B cell (primary cell): ENCODE results near the gene CACNB2. TPM values are rescaled to one million over a fixed set of nuclear protein-coding genes. Genes with fewer than 3 reads are reported as not detected.

Source experiments
- ATAC-seq: fragments of 200-7000 bp; cut with Tn5 transposase; one replicate; pipeline ENCODE4 v1.10.0; 2021; ENCODE audit warnings: low read depth, mild to moderate bottlenecking, moderate number of reproducible peaks, moderate library complexity
- CTCF ChIA-PET: fragments of 350-600 bp; sonication (Branson Sonifier 250); formaldehyde crosslinking; loops from one replicate; lab custom pipeline; 2021; ENCODE audit warnings: antibody characterized with exemption, inconsistent platforms; lab: Charles Lee
- POLR2A ChIA-PET: fragments of 350-600 bp; sonication (Branson Sonifier 250); formaldehyde crosslinking; loops from one replicate; lab custom pipeline; 2021; ENCODE audit warnings: antibody characterized with exemption; lab: Charles Lee
- DNase-seq: peaks from one replicate; pipeline ENCODE4 v3.0.0; 2013
- H2AFZ ChIP-seq: 2 replicates; pipeline ENCODE4 v1.6.1; 2012; ENCODE audit warnings: mild to moderate bottlenecking, low read depth, low read length; ENCODE audit not compliant: insufficient read depth, poor library complexity, severe bottlenecking
- H3K27ac ChIP-seq, 2 donors: 1 replicate in 1 of 2; 2 replicates in 1 of 2; pipeline ENCODE4 v1.5.1; 2012 to 2013; ENCODE audit warnings: low read length in 2 of 2, mild to moderate bottlenecking in 2 of 2, moderate library complexity in 1 of 2
- H3K27me3 ChIP-seq, 4 experiments: fragments of 200-600 bp in 1 of 4; sonication (generic) in 1 of 4; replicated peaks in 1 of 4; 1 replicate in 2 of 4; 2 replicates in 2 of 4; pipeline versions ENCODE4 v1.6.1 to v1.7.0; 2013 to 2016; ENCODE audit warnings: low read length in 3 of 4, mild to moderate bottlenecking in 2 of 4, mixed read lengths in 1 of 4, moderate library complexity in 1 of 4; ENCODE audit not compliant: insufficient read depth in 4 of 4, control insufficient read depth in 3 of 4; ENCODE audit errors: control extremely low read depth in 1 of 4
- H3K36me3 ChIP-seq, 2 experiments: replicated peaks in 1 of 2; 1 replicate in 1 of 2; 2 replicates in 1 of 2; pipeline versions ENCODE4 v1.6.1 to v1.7.1; 2013; ENCODE audit warnings: low read length in 1 of 2; ENCODE audit not compliant: insufficient read depth in 2 of 2, control insufficient read depth in 1 of 2; ENCODE audit errors: control extremely low read depth in 1 of 2, extremely low read depth in 1 of 2
- H3K4me1 ChIP-seq, 2 donors: fragments of 200-600 bp in 1 of 2; sonication (generic) in 1 of 2; 1 replicate in 1 of 2; 2 replicates in 1 of 2; pipeline versions ENCODE4 v1.5.1 to v1.6.1; 2013 to 2017; ENCODE audit warnings: low read length in 2 of 2; ENCODE audit not compliant: control insufficient read depth in 2 of 2, insufficient read depth in 2 of 2
- H3K4me2 ChIP-seq: replicated peaks from 2 replicates; pipeline ENCODE3; 2012; ENCODE audit warnings: mild to moderate bottlenecking, low read depth, low read length; ENCODE audit not compliant: poor library complexity, severe bottlenecking
- H3K4me3 ChIP-seq, 5 experiments: fragments of 200-600 bp in 1 of 5; sonication (generic) in 1 of 5; 1 replicate in 3 of 5; 2 replicates in 2 of 5; pipeline versions ENCODE4 v1.5.1 to v1.7.0; 2011 to 2016; ENCODE audit warnings: low read length in 4 of 5, mild to moderate bottlenecking in 4 of 5, low read depth in 2 of 5, control low read depth in 1 of 5, moderate library complexity in 1 of 5; ENCODE audit not compliant: insufficient read depth in 1 of 5; ENCODE audit errors: control extremely low read depth in 1 of 5, extremely low read depth in 1 of 5
- H3K79me2 ChIP-seq: fragments of 200-600 bp; sonication (generic); one replicate; pipeline ENCODE4 v1.6.0; 2016; ENCODE audit warnings: low read length; ENCODE audit not compliant: control insufficient read depth, insufficient read depth
- H3K9ac ChIP-seq: fragments of 200-600 bp; sonication (generic); 2 replicates; pipeline ENCODE4 v1.6.1; 2017; ENCODE audit warnings: mild to moderate bottlenecking, low read length, moderate library complexity
- H3K9me3 ChIP-seq, 3 donors: one replicate each; pipeline versions ENCODE4 v1.6.1 to v1.7.1; 2013; ENCODE audit warnings: low read length in 2 of 3; ENCODE audit not compliant: control insufficient read depth in 2 of 3, insufficient read depth in 1 of 3; ENCODE audit errors: control extremely low read depth in 1 of 3
- H4K20me1 ChIP-seq: 2 replicates; pipeline ENCODE4 v1.6.0; 2012; ENCODE audit warnings: mild to moderate bottlenecking, low read length; ENCODE audit not compliant: insufficient read depth, control insufficient read depth, poor library complexity, severe bottlenecking
- H3K27ac Mint-ChIP-seq: one replicate; pipeline ENCODE4 v1.8.0; 2021; ENCODE audit warnings: mixed read lengths
- H3K27me3 Mint-ChIP-seq: one replicate; pipeline ENCODE4 v1.8.0; 2021; ENCODE audit warnings: mixed read lengths
- H3K4me1 Mint-ChIP-seq: one replicate; pipeline ENCODE4 v1.8.0; 2021; ENCODE audit warnings: mixed read lengths
- H3K4me3 Mint-ChIP-seq: one replicate; pipeline ENCODE4 v1.8.0; 2021; ENCODE audit warnings: mixed read lengths
- H3K9me3 Mint-ChIP-seq: one replicate; pipeline ENCODE4 v1.8.0; 2022; ENCODE audit warnings: mixed read lengths; ENCODE audit not compliant: insufficient read depth
- EZH2 ChIP-seq: IDR thresholded peaks from 2 replicates; pipeline ENCODE4 v1.6.1; 2012; ENCODE audit warnings: borderline replicate concordance, low read depth, mild to moderate bottlenecking, moderate library complexity, low read length; ENCODE audit not compliant: insufficient read depth, poor library complexity, severe bottlenecking
- WGBS: methylation state at CpG from one replicate; pipeline ENCODE4 v1.1.5; 2013; ENCODE audit warnings: missing lambda C conversion rate; ENCODE audit not compliant: insufficient coverage; 5-methylcytosine and 5-hydroxymethylcytosine counted together
- intact Hi-C: fragments of 100-400 bp; cut with micrococcal nuclease; formaldehyde crosslinking; loops from one replicate; pipeline ENCODE4 v1.10.0; 2022
- polyA plus RNA-seq: library from polyadenylated mRNA; depleted of rRNA; stranded (reverse); fragments of >200 nt; gene quantifications from 2 replicates; pipeline ENCODE4 v1.2.3, GENCODE V29; 2012
- total RNA-seq, 2 donors: library from RNA; stranded (reverse); fragments of 120-200 nt in 1 of 2; gene quantifications; 1 replicate in 1 of 2; 2 replicates in 1 of 2; pipeline versions ENCODE4 v1.2.3 to v1.2.4, GENCODE V29; 2013 to 2022
- TF ChIP-seq, protein P1 (sequence below): fragments of 200-600 bp; IDR thresholded peaks from one replicate; pipeline ENCODE4 v1.8.0; 2022; ENCODE audit warnings: antibody characterized with exemption, mild to moderate bottlenecking

The CACNB2 gene
- total and polyA plus RNA-seq, 2 donors (not counting 1 experiment from before 2014, with no cell fraction given) = not detected

DNA sequence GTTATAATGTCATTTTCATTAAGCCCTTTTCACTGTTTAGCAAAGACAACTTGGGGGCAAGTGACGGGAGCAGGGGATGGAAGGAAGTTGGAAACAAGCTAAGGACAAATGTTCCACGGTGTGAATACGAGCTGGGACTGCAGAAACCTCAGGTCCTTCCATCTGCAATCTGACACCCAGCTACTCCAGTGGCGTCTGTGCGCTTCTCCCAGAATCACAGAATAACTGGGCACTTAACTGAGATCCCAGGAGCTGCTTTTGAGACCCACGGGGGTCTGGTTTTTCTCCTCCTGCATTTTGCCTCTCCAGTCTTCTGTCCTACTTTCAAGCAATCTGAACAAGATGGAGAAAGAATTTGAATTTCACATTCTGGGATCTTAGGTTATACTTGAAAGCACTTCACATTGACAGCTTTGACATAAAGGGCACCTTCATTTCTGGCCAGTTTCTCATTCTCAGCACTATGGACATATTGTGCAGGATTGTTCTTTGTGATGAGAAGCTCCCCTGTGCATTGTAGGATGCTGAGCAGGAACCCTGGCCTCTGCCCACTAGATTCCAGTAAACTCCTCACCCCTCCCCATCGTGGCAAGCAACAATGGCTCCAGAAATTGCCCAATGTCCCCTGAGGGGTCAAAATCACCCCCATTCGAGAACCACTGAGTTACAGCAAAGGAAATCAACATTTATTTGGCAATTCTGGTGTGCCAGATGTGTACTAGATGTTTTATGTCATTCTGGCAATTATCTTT lies 194.1 kb downstream of the CACNB2 start:
- Histone ChIP-seq H3K4me1 (no peaks in the 10 kb centered on the region), H3K27me3 (no peaks in the 10 kb centered on the region), H3K27ac (no peak overlapping the region), H3K36me3 (no peaks in the 10 kb centered on the region), H3K9ac (no peak overlapping the region), H2AFZ (no peak overlapping the region), H3K9me3 (no peaks in the 10 kb centered on the region), H3K79me2 (no peaks in the 10 kb centered on the region), H3K4me3 (no peak overlapping the region), H4K20me1 (no peaks in the 10 kb centered on the region), H3K4me2 (no peak overlapping the region)
- H3K27me3 Mint-ChIP-seq = no peaks in the 10 kb centered on the region
- no peaks in the 10 kb centered on the region for H3K4me1 Mint-ChIP-seq
- no peaks in the 10 kb centered on the region for H3K9me3 Mint-ChIP-seq
- WGBS = 77% methylated on average over 2 of the region's 8 CpGs
- DNase-seq (no peak), ATAC-seq (no peak)
- TF ChIP-seq, protein P1, sequence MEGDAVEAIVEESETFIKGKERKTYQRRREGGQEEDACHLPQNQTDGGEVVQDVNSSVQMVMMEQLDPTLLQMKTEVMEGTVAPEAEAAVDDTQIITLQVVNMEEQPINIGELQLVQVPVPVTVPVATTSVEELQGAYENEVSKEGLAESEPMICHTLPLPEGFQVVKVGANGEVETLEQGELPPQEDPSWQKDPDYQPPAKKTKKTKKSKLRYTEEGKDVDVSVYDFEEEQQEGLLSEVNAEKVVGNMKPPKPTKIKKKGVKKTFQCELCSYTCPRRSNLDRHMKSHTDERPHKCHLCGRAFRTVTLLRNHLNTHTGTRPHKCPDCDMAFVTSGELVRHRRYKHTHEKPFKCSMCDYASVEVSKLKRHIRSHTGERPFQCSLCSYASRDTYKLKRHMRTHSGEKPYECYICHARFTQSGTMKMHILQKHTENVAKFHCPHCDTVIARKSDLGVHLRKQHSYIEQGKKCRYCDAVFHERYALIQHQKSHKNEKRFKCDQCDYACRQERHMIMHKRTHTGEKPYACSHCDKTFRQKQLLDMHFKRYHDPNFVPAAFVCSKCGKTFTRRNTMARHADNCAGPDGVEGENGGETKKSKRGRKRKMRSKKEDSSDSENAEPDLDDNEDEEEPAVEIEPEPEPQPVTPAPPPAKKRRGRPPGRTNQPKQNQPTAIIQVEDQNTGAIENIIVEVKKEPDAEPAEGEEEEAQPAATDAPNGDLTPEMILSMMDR = no peak
- no peak for TF ChIP-seq EZH2
- intact Hi-C loops = no loop called here
- CTCF ChIA-PET = no interaction called here
- H3K4me3 Mint-ChIP-seq = no peak overlapping the region
- H3K27ac Mint-ChIP-seq = no peak overlapping the region
- POLR2A ChIA-PET = no interaction called here

DNA sequence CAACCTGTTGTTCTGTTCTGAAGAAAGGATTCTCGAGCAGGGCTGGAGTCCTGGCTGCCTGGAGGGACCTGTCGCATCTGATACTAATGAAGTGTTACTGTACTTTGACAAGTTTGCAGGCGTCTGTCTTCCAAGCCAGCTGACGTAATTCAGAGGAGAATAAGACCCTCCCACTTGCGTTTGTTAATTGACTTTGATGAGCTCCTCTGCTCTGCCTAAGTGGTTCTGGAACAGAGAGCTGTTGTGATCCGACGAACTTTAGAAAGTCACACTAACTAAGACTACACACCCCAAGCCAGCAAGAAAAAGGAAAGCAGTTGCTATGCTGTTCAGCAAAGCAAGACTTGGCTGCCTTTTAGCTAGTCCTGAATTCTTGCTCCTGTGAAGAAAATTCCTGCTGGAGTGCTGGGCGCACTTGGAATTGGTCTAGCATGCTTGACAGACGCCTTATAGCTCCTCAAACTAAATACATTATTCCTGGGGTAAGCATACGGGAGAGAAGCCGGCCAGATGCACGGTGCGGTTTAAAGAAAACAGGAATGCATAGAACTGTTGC lies 200.3 kb downstream of the CACNB2 start:
- H3K9me3 Mint-ChIP-seq = no peaks in the 10 kb centered on the region
- intact Hi-C loops = no loop called here
- no peaks in the 10 kb centered on the region for H3K79me2 ChIP-seq
- H3K9me3 ChIP-seq = no peaks in the 10 kb centered on the region
- no peak overlapping the region for H3K9ac ChIP-seq
- no peak for TF ChIP-seq EZH2
- no peak overlapping the region for H3K27ac Mint-ChIP-seq
- no peaks in the 10 kb centered on the region for H3K27me3 Mint-ChIP-seq
- no peak for ATAC-seq
- ChIA-PET POLR2A (no interaction called here), CTCF (no interaction called here)
- no peak overlapping the region for H3K27ac ChIP-seq
- no peak overlapping the region for H3K4me3 Mint-ChIP-seq
- H3K4me3 ChIP-seq = no peak overlapping the region
- no peaks in the 10 kb centered on the region for H3K36me3 ChIP-seq
- H4K20me1 ChIP-seq = no peaks in the 10 kb centered on the region
- no peak overlapping the region for H3K4me2 ChIP-seq
- no peaks in the 10 kb centered on the region for H3K4me1 Mint-ChIP-seq
- H3K4me1 ChIP-seq = no peaks in the 10 kb centered on the region
- no peaks in the 10 kb centered on the region for H3K27me3 ChIP-seq
- WGBS = 88% methylated on average over 7 of the region's 13 CpGs
- H2AFZ ChIP-seq = no peak overlapping the region
- DNase-seq = no peak
